Left lung (tissue), 10 donors: ENCODE measurements around the gene AQP6. TPM values are rescaled to one million over a fixed set of nuclear protein-coding genes. Genes with fewer than 3 reads are reported as not detected.

ENCODE experiments used
- ATAC-seq: fragments of 200-7000 bp; cut with Tn5 transposase; one replicate; pipeline ENCODE4 v1.9.1; 2020; ENCODE audit warnings: moderate library complexity
- DNase-seq, 4 donors: peaks; one replicate each; pipeline ENCODE4 v3.0.0-alpha.2; 2013 to 2020
- H3K27ac ChIP-seq, 2 donors: fragments of 200-600 bp; sonication (generic) in 1 of 2; one replicate each; pipeline versions ENCODE4 v1.5.0 to v1.8.0; 2020 to 2021
- H3K27me3 ChIP-seq, 2 donors: fragments of 200-600 bp; sonication (generic) in 1 of 2; one replicate each; pipeline versions ENCODE4 v1.5.0 to v1.8.0; 2020 to 2021
- H3K36me3 ChIP-seq, 2 donors: fragments of 200-600 bp; sonication (generic) in 1 of 2; one replicate each; pipeline versions ENCODE4 v1.5.0 to v1.8.0; 2020 to 2021
- H3K4me1 ChIP-seq, 2 donors: fragments of 200-600 bp; one replicate each; pipeline ENCODE4 v1.8.0; 2021
- H3K4me3 ChIP-seq, 2 donors: fragments of 200-600 bp; sonication (generic) in 1 of 2; one replicate each; pipeline versions ENCODE4 v1.5.0 to v1.8.0; 2020 to 2021; ENCODE audit warnings: mild to moderate bottlenecking in 1 of 2
- H3K9me3 ChIP-seq, 2 donors: fragments of 200-600 bp; sonication (generic) in 1 of 2; one replicate each; pipeline versions ENCODE4 v1.5.0 to v1.8.0; 2020 to 2021
- intact Hi-C, 2 donors: fragments of 100-400 bp; cut with DNase I; formaldehyde crosslinking; loops; one replicate each; pipeline versions ENCODE4 v1.11.2 to v1.14.2; 2022
- polyA plus RNA-seq, 6 donors: library from polyadenylated mRNA; unstranded; fragments of 120-200 nt; gene quantifications; one replicate each; pipeline ENCODE4 v1.2.1, GENCODE V29; 2013; ENCODE audit not compliant: insufficient read length in 6 of 6
- total RNA-seq, 2 donors: library from RNA; stranded (reverse); fragmentation: NEBNext Ultra II Directional; extraction: Animal tissue kit (Norgen Biotek cat#: 25700); gene quantifications; one replicate each; pipeline ENCODE4 v1.2.1, GENCODE V29; 2021
- TF ChIP-seq, protein P1 (sequence below), 2 donors: fragments of 200-600 bp; sonication (generic) in 1 of 2; IDR thresholded peaks; one replicate each; pipeline versions ENCODE4 v1.5.0 to v1.8.0; 2021; ENCODE audit warnings: antibody characterized with exemption in 2 of 2
- donor health status: DM: no; HTN: yes; CAD: no.
- donor health status: DM: no; HTN: no; CAD: no.

Gene AQP6
- total and polyA plus RNA-seq, 8 donors = 0.09 to 0.56 (median 0.31) TPM; not detected in 1

GRCh38 chr12:49946086-49946485, 26.7 kb upstream of the AQP6 start:
- DNase-seq = no peak

DNA sequence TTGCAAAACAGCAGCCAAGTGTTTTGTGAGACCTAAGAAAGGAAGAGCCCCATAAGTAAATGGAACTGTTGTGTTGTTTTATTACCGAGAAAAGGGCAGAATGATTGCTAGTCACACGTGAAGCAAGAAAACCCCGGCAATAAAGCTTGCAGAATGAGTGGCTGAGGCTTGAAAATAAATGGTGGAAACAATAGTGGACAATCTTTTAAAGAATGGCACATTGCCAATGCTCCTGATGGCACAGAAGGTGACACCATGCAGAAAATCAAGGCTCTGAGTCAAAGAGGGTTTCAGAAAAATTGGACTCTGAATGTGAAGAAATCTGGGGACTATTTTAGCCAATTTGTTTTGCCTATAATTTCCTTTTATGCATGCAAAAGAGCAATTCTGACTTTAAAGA, 26.2 kb upstream of the AQP6 start:
- intact Hi-C loops = loop anchor here in 1 of 2 donors (10.0 kb wide), 1 partner anchor 82 kb away; no protein-coding TSS in a partner anchor
- ATAC-seq = no peak
- Histone ChIP-seq H3K4me3 (no peak overlapping the region), H3K4me1 (peaks cover 3 to 8% of the 10 kb centered on the region in 2 donors), H3K9me3 (no peaks in the 10 kb centered on the region), H3K36me3 (no peaks in the 10 kb centered on the region), H3K27ac (no peak overlapping the region), H3K27me3 (peaks cover 0 to 21% of the 10 kb centered on the region in 2 donors)
- TF ChIP-seq, protein P1, sequence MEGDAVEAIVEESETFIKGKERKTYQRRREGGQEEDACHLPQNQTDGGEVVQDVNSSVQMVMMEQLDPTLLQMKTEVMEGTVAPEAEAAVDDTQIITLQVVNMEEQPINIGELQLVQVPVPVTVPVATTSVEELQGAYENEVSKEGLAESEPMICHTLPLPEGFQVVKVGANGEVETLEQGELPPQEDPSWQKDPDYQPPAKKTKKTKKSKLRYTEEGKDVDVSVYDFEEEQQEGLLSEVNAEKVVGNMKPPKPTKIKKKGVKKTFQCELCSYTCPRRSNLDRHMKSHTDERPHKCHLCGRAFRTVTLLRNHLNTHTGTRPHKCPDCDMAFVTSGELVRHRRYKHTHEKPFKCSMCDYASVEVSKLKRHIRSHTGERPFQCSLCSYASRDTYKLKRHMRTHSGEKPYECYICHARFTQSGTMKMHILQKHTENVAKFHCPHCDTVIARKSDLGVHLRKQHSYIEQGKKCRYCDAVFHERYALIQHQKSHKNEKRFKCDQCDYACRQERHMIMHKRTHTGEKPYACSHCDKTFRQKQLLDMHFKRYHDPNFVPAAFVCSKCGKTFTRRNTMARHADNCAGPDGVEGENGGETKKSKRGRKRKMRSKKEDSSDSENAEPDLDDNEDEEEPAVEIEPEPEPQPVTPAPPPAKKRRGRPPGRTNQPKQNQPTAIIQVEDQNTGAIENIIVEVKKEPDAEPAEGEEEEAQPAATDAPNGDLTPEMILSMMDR (IDR thresholded peaks at IDR 0.05) = no peak
- no peak for DNase-seq

More at GRCh38 chr12:49946086-49946485, 26.7 kb upstream of the AQP6 start:
- peak; percentile 62 for ATAC-seq
- Histone ChIP-seq H3K36me3 (no peaks in the 10 kb centered on the region), H3K4me1 (peaks cover 3 to 8% of the 10 kb centered on the region in 2 donors), H3K27ac (no peak overlapping the region), H3K4me3 (no peak overlapping the region), H3K27me3 (peaks cover 0 to 17% of the 10 kb centered on the region in 2 donors), H3K9me3 (no peaks in the 10 kb centered on the region)
- TF ChIP-seq, protein P1 (IDR thresholded peaks at IDR 0.05) = no peak
- intact Hi-C loops = loop anchor here in 1 of 2 donors (10.0 kb wide), 1 partner anchor 81 kb away; no protein-coding TSS in a partner anchor

GRCh38 chr12:49947593-49948226, 25.0 kb upstream of the AQP6 start:
- intact Hi-C loops = loop anchor here in 1 of 2 donors (10.0 kb wide), 1 partner anchor 83 kb away; no protein-coding TSS in a partner anchor

GRCh38 chr12:49948866-49949845, 23.6 kb upstream of the AQP6 start:
- H3K4me3 ChIP-seq = no peak overlapping the region
- ATAC-seq (no peak), DNase-seq (no peak)
- intact Hi-C loops = loop anchor here in 1 of 2 donors (10.0 kb wide), 1 partner anchor 84 kb away; no protein-coding TSS in a partner anchor
- H3K36me3 ChIP-seq = no peaks in the 10 kb centered on the region
- no peaks in the 10 kb centered on the region for H3K9me3 ChIP-seq
- peaks cover 0 to 39% of the 10 kb centered on the region in 2 donors for H3K27me3 ChIP-seq
- H3K27ac ChIP-seq = no peak overlapping the region
- TF ChIP-seq, protein P1 (IDR thresholded peaks at IDR 0.05) = no peak
- peaks cover 8 to 18% of the 10 kb centered on the region in 2 donors for H3K4me1 ChIP-seq

More at GRCh38 chr12:49947593-49948226, 25.0 kb upstream of the AQP6 start:
- no peak overlapping the region for H3K27ac ChIP-seq
- no peaks in the 10 kb centered on the region for H3K9me3 ChIP-seq
- DNase-seq (no peak), ATAC-seq (no peak)
- H3K27me3 ChIP-seq = peaks cover 0 to 25% of the 10 kb centered on the region in 2 donors
- TF ChIP-seq, protein P1 (IDR thresholded peaks at IDR 0.05) = no peak
- peaks cover 8 to 13% of the 10 kb centered on the region in 2 donors for H3K4me1 ChIP-seq
- no peaks in the 10 kb centered on the region for H3K36me3 ChIP-seq
- no peak overlapping the region for H3K4me3 ChIP-seq
